GM23338 (cell line): ENCODE results near the gene FRAS1. TPM values are rescaled to one million over a fixed set of nuclear protein-coding genes. Genes with fewer than 3 reads are reported as not detected.

ENCODE experiments used
- ATAC-seq: fragments of 200-7000 bp; cut with Tn5 transposase; 3 replicates; pipeline ENCODE4 v1.9.1; 2020
- DNase-seq: peaks from one replicate; pipeline ENCODE4 v3.0.0-alpha.2; 2015; ENCODE audit warnings: low spot score
- H2AFZ ChIP-seq: fragments of 200-600 bp; sonication (generic); 2 replicates; pipeline ENCODE4 v1.8.0; 2016; ENCODE audit warnings: antibody characterized with exemption, mild to moderate bottlenecking, moderate library complexity
- H3F3A ChIP-seq: fragments of 200-600 bp; sonication (generic); replicated peaks from 2 replicates; pipeline ENCODE4 v1.8.0; 2017; ENCODE audit warnings: antibody characterized with exemption, mixed run types, low read depth
- H3K27ac ChIP-seq: fragments of 200-600 bp; sonication (generic); 2 replicates; pipeline ENCODE4 v1.6.1; 2016; ENCODE audit warnings: low read depth
- H3K27me3 ChIP-seq: fragments of 200-600 bp; sonication (generic); 2 replicates; pipeline ENCODE4 v1.8.0; 2016; ENCODE audit warnings: mild to moderate bottlenecking, mixed run types, moderate library complexity; ENCODE audit not compliant: insufficient read depth
- H3K36me3 ChIP-seq: fragments of 200-600 bp; sonication (generic); 2 replicates; pipeline ENCODE4 v1.8.0; 2016; ENCODE audit warnings: mild to moderate bottlenecking; ENCODE audit not compliant: insufficient read depth
- H3K4me1 ChIP-seq: fragments of 200-600 bp; sonication (generic); 2 replicates; pipeline ENCODE4 v1.8.0; 2016; ENCODE audit warnings: mild to moderate bottlenecking, moderate library complexity; ENCODE audit not compliant: insufficient read depth
- H3K4me2 ChIP-seq: fragments of 200-600 bp; sonication (generic); 2 replicates; pipeline ENCODE4 v1.7.1; 2017; ENCODE audit warnings: mixed run types
- H3K4me3 ChIP-seq: fragments of 200-600 bp; sonication (generic); 2 replicates; pipeline ENCODE4 v1.6.1; 2016; ENCODE audit warnings: mixed run types
- H3K79me2 ChIP-seq: fragments of 200-600 bp; sonication (generic); replicated peaks from 2 replicates; pipeline ENCODE4 v1.8.0; 2017; ENCODE audit warnings: mild to moderate bottlenecking; ENCODE audit not compliant: insufficient read depth
- H3K9me2 ChIP-seq: fragments of 200-600 bp; sonication (generic); 2 replicates; pipeline ENCODE4 v1.8.0; 2017; ENCODE audit not compliant: insufficient read depth
- H4K20me1 ChIP-seq: fragments of 200-600 bp; sonication (generic); replicated peaks from 2 replicates; pipeline ENCODE4 v1.8.0; 2017; ENCODE audit warnings: mild to moderate bottlenecking; ENCODE audit not compliant: insufficient read depth
- H3K27ac Mint-ChIP-seq: 2 replicates; pipeline ENCODE4 v1.8.0; 2020; ENCODE audit warnings: inconsistent platforms, mild to moderate bottlenecking, moderate library complexity, mixed read lengths
- H3K27me3 Mint-ChIP-seq: 3 replicates; pipeline ENCODE4 v1.8.0; 2022; ENCODE audit warnings: low read depth, mild to moderate bottlenecking, moderate library complexity, mixed read lengths, inconsistent platforms; ENCODE audit not compliant: insufficient read depth, poor library complexity
- H3K36me3 Mint-ChIP-seq: 3 replicates; pipeline ENCODE4 v1.8.0; 2021; ENCODE audit warnings: low read depth, mild to moderate bottlenecking, inconsistent platforms, moderate library complexity, mixed read lengths
- H3K4me1 Mint-ChIP-seq: 3 replicates; pipeline ENCODE4 v1.8.0; 2020; ENCODE audit warnings: mild to moderate bottlenecking, inconsistent platforms, mixed read lengths
- H3K4me3 Mint-ChIP-seq: 3 replicates; pipeline ENCODE4 v1.8.0; 2021; ENCODE audit warnings: moderate library complexity, mild to moderate bottlenecking, inconsistent platforms, mixed read lengths
- H3K9me3 Mint-ChIP-seq: 3 replicates; pipeline ENCODE4 v1.8.0; 2020; ENCODE audit warnings: moderate library complexity, mild to moderate bottlenecking, inconsistent platforms, mixed read lengths
- CREB1 ChIP-seq: fragments of 250-450 bp; sonication (Bioruptor Pico); IDR thresholded peaks from 2 replicates; pipeline ENCODE4 v1.5.0; 2020; ENCODE audit warnings: low read depth, mild to moderate bottlenecking, moderate library complexity
- EZH2 ChIP-seq: fragments of 200-600 bp; sonication (generic); IDR thresholded peaks from one replicate; pipeline ENCODE4 v1.8.0; 2017; ENCODE audit warnings: antibody characterized with exemption, mild to moderate bottlenecking, low read depth; ENCODE audit not compliant: unreplicated experiment
- EZH2phosphoT487 ChIP-seq: fragments of 200-600 bp; sonication (generic); IDR thresholded peaks from one replicate; pipeline ENCODE4 v1.8.1; 2018; ENCODE audit warnings: antibody characterized with exemption; ENCODE audit not compliant: unreplicated experiment
- JUNB ChIP-seq: IDR thresholded peaks from one replicate; pipeline ENCODE4 v1.6.1; 2016; ENCODE audit warnings: antibody characterized with exemption; ENCODE audit not compliant: unreplicated experiment
- NANOG ChIP-seq: IDR thresholded peaks from 2 replicates; pipeline ENCODE4 v1.6.1; 2016; ENCODE audit warnings: antibody characterized with exemption, borderline replicate concordance
- POLR2AphosphoS5 ChIP-seq: IDR thresholded peaks from 2 replicates; pipeline ENCODE4 v1.6.1; 2016; ENCODE audit warnings: antibody characterized with exemption, low read depth
- STAT1 ChIP-seq: IDR thresholded peaks from one replicate; pipeline ENCODE4 v1.6.1; 2016; ENCODE audit warnings: antibody characterized with exemption; ENCODE audit not compliant: unreplicated experiment
- ZNF114 ChIP-seq: fragments of 250-450 bp; sonication (Bioruptor Pico); IDR thresholded peaks from 2 replicates; pipeline ENCODE4 v1.5.0; 2020; ENCODE audit warnings: mild to moderate bottlenecking, moderate library complexity
- ZNF331 ChIP-seq: fragments of 250-450 bp; sonication (Bioruptor Pico); IDR thresholded peaks from 2 replicates; pipeline ENCODE4 v1.5.0; 2020; ENCODE audit warnings: low read depth, mild to moderate bottlenecking, moderate library complexity
- ZNF462 ChIP-seq: fragments of 250-450 bp; sonication (Bioruptor Pico); IDR thresholded peaks from 2 replicates; pipeline ENCODE4 v1.5.0; 2020; ENCODE audit warnings: mild to moderate bottlenecking, moderate library complexity
- polyA plus RNA-seq: library from polyadenylated mRNA; unstranded; fragments of >200 nt; fragmentation: Nextera tagmentation; extraction: Ambion mirVana; gene quantifications from 2 replicates; pipeline ENCODE4 v1.2.1, GENCODE V29; 2016
- total RNA-seq: library from RNA; depleted of rRNA; stranded (reverse); fragments of >200 nt; shearing (Covaris generic); gene quantifications from 2 replicates; pipeline ENCODE4 v1.2.3, GENCODE V29; 2014
- TF ChIP-seq, protein P1 (sequence below): IDR thresholded peaks from one replicate; pipeline ENCODE4 v1.6.1; 2018; ENCODE audit warnings: antibody characterized with exemption; ENCODE audit not compliant: unreplicated experiment
- TF ChIP-seq, protein P2 (sequence below), 2 experiments: fragments of 200-600 bp in 1 of 2; sonication (generic) in 1 of 2; conservative IDR thresholded peaks; 2 replicates each; pipeline versions ENCODE4 v1.5.1 to v1.6.1; 2016 to 2017; ENCODE audit warnings: antibody characterized with exemption in 2 of 2, low read depth in 2 of 2, mild to moderate bottlenecking in 2 of 2, moderate library complexity in 1 of 2
- TF ChIP-seq, protein P3 (sequence below): IDR thresholded peaks from 2 replicates; pipeline ENCODE4 v1.6.1; 2016; ENCODE audit warnings: antibody characterized with exemption

FRAS1 gene
- total and polyA plus RNA-seq, 2 experiments from 2014 or later, result 12.4 to 108 TPM

DNA sequence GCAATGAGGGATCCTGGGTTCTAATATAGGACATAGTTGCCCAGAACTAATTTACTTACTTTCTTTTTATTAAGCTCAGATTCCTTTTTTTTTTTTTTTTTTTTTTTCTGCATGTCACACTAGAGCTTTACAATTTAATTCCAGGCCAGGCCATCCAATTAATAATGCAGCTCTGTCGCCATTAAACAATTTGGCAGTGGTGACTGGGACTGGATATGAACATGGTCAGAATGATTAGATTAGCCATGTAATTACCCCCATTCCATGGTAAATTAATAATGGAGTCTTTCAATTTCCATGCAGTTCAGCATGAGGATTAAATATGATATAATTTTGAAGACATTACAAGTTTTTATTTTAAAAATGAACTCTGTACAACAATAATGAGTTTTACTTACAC is 267.5 kb downstream of the FRAS1 start:
- Histone ChIP-seq H3K27ac (no peak overlapping the region), H3K36me3 (no peaks in the 10 kb centered on the region), H3K9me2 (no peaks in the 10 kb centered on the region), H3K27me3 (no peaks in the 10 kb centered on the region), H2AFZ (no peak overlapping the region), H3K4me1 (peaks cover 10% of the 10 kb centered on the region), H3K4me2 (no peak overlapping the region), H3F3A (no peaks in the 10 kb centered on the region), H3K4me3 (no peak overlapping the region), H4K20me1 (no peaks in the 10 kb centered on the region; the same call in 1 of the 2 replicates), H3K79me2 (no peaks in the 10 kb centered on the region)
- DNase-seq (no peak), ATAC-seq (no peak)
- H3K9me3 Mint-ChIP-seq, result no peaks in the 10 kb centered on the region
- TF ChIP-seq ZNF462 (CRISPR knock-in tag) (no peak), ZNF114 (no peak), CREB1 (CRISPR knock-in tag) (no peak), ZNF331 (CRISPR knock-in tag) (no peak), STAT1 (no peak), JUNB (no peak), EZH2 (no peak), NANOG (no peak), POLR2AphosphoS5 (no peak), EZH2phosphoT487 (no peak)
- TF ChIP-seq, protein P1, sequence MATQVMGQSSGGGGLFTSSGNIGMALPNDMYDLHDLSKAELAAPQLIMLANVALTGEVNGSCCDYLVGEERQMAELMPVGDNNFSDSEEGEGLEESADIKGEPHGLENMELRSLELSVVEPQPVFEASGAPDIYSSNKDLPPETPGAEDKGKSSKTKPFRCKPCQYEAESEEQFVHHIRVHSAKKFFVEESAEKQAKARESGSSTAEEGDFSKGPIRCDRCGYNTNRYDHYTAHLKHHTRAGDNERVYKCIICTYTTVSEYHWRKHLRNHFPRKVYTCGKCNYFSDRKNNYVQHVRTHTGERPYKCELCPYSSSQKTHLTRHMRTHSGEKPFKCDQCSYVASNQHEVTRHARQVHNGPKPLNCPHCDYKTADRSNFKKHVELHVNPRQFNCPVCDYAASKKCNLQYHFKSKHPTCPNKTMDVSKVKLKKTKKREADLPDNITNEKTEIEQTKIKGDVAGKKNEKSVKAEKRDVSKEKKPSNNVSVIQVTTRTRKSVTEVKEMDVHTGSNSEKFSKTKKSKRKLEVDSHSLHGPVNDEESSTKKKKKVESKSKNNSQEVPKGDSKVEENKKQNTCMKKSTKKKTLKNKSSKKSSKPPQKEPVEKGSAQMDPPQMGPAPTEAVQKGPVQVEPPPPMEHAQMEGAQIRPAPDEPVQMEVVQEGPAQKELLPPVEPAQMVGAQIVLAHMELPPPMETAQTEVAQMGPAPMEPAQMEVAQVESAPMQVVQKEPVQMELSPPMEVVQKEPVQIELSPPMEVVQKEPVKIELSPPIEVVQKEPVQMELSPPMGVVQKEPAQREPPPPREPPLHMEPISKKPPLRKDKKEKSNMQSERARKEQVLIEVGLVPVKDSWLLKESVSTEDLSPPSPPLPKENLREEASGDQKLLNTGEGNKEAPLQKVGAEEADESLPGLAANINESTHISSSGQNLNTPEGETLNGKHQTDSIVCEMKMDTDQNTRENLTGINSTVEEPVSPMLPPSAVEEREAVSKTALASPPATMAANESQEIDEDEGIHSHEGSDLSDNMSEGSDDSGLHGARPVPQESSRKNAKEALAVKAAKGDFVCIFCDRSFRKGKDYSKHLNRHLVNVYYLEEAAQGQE, result no peak
- TF ChIP-seq, protein P2, sequence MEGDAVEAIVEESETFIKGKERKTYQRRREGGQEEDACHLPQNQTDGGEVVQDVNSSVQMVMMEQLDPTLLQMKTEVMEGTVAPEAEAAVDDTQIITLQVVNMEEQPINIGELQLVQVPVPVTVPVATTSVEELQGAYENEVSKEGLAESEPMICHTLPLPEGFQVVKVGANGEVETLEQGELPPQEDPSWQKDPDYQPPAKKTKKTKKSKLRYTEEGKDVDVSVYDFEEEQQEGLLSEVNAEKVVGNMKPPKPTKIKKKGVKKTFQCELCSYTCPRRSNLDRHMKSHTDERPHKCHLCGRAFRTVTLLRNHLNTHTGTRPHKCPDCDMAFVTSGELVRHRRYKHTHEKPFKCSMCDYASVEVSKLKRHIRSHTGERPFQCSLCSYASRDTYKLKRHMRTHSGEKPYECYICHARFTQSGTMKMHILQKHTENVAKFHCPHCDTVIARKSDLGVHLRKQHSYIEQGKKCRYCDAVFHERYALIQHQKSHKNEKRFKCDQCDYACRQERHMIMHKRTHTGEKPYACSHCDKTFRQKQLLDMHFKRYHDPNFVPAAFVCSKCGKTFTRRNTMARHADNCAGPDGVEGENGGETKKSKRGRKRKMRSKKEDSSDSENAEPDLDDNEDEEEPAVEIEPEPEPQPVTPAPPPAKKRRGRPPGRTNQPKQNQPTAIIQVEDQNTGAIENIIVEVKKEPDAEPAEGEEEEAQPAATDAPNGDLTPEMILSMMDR (conservative IDR thresholded peaks at IDR 0.05; ENCODE audit: low read depth in 2 of 2), result no peak
- TF ChIP-seq, protein P3, sequence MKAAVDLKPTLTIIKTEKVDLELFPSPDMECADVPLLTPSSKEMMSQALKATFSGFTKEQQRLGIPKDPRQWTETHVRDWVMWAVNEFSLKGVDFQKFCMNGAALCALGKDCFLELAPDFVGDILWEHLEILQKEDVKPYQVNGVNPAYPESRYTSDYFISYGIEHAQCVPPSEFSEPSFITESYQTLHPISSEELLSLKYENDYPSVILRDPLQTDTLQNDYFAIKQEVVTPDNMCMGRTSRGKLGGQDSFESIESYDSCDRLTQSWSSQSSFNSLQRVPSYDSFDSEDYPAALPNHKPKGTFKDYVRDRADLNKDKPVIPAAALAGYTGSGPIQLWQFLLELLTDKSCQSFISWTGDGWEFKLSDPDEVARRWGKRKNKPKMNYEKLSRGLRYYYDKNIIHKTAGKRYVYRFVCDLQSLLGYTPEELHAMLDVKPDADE, result no peak
- peaks cover 44% of the 10 kb centered on the region for H3K4me1 Mint-ChIP-seq
- H3K27me3 Mint-ChIP-seq, result peaks cover 4% of the 10 kb centered on the region
- H3K36me3 Mint-ChIP-seq, result peaks cover 15% of the 10 kb centered on the region
- H3K4me3 Mint-ChIP-seq, result no peak overlapping the region
- H3K27ac Mint-ChIP-seq, result no peak overlapping the region
